OCI-LY1 (cell line): ENCODE data around the gene HS3ST3B1.

ENCODE experiments used
- H2AFZ ChIP-seq: fragments of 200-600 bp; sonication (generic), shearing (Covaris generic); 2 replicates; pipeline ENCODE4 v1.6.0; 2014; ENCODE audit warnings: antibody characterized with exemption, mild to moderate bottlenecking, low read length
- H3F3A ChIP-seq: fragments of 200-600 bp; sonication (generic), shearing (Covaris generic); 2 replicates; pipeline ENCODE4 v1.6.0; 2014; ENCODE audit warnings: mild to moderate bottlenecking, antibody characterized with exemption, low read length, moderate library complexity; ENCODE audit not compliant: insufficient read depth
- H3K27ac ChIP-seq: fragments of 200-600 bp; sonication (generic); 2 replicates; pipeline ENCODE4 v1.5.1; 2014; ENCODE audit warnings: low read length, mixed run types, mild to moderate bottlenecking, low read depth; ENCODE audit not compliant: poor library complexity, severe bottlenecking
- H3K27me3 ChIP-seq: fragments of 200-600 bp; sonication (generic); 2 replicates; pipeline ENCODE4 v1.6.0; 2014; ENCODE audit warnings: antibody characterized with exemption, mild to moderate bottlenecking, low read length, moderate library complexity; ENCODE audit not compliant: insufficient read depth
- H3K36me3 ChIP-seq: fragments of 200-600 bp; sonication (generic); 2 replicates; pipeline ENCODE4 v1.6.1; 2014; ENCODE audit warnings: mild to moderate bottlenecking, antibody characterized with exemption, low read length, moderate library complexity, mixed read lengths; ENCODE audit not compliant: insufficient read depth
- H3K4me1 ChIP-seq: fragments of 200-600 bp; sonication (generic); 2 replicates; pipeline ENCODE4 v1.5.1; 2014; ENCODE audit warnings: mild to moderate bottlenecking, low read length, moderate library complexity; ENCODE audit not compliant: insufficient read depth, severe bottlenecking
- H3K4me2 ChIP-seq: fragments of 200-600 bp; sonication (generic), shearing (Covaris generic); 2 replicates; pipeline ENCODE4 v1.6.1; 2014; ENCODE audit warnings: low read length
- H3K4me3 ChIP-seq: fragments of 200-600 bp; sonication (generic); 2 replicates; pipeline ENCODE4 v1.5.1; 2014; ENCODE audit warnings: low read length, low read depth, mild to moderate bottlenecking, mixed read lengths; ENCODE audit not compliant: poor library complexity, severe bottlenecking
- H3K79me2 ChIP-seq: fragments of 200-600 bp; shearing (Covaris generic); 2 replicates; pipeline ENCODE4 v1.6.1; 2016; ENCODE audit warnings: mixed run types, low read length, mixed read lengths; ENCODE audit not compliant: insufficient read depth
- H3K9ac ChIP-seq: fragments of 200-600 bp; sonication (generic), shearing (Covaris generic); 2 replicates; pipeline ENCODE4 v1.6.1; 2014; ENCODE audit warnings: mild to moderate bottlenecking, low read length, mixed read lengths
- H3K9me2 ChIP-seq: fragments of 200-600 bp; sonication (generic), shearing (Covaris generic); 2 replicates; pipeline ENCODE4 v1.6.1; 2014; ENCODE audit warnings: low read depth, mild to moderate bottlenecking, low read length, mixed read lengths
- H3K9me3 ChIP-seq: fragments of 200-600 bp; shearing (Covaris generic); 2 replicates; pipeline ENCODE4 v1.6.1; 2014; ENCODE audit warnings: low read length, mixed read lengths
- H4K20me1 ChIP-seq: fragments of 200-600 bp; sonication (generic), shearing (Covaris generic); 2 replicates; pipeline ENCODE4 v1.6.0; 2016; ENCODE audit warnings: mild to moderate bottlenecking, low read length; ENCODE audit not compliant: insufficient read depth
- EZH2 ChIP-seq: fragments of 200-600 bp; sonication (generic), shearing (Covaris generic); IDR thresholded peaks from 2 replicates; pipeline ENCODE4 v1.8.0; 2017; ENCODE audit warnings: borderline replicate concordance, mixed run types, mild to moderate bottlenecking, antibody characterized with exemption, low read length, moderate library complexity, mixed read lengths
- TF ChIP-seq, protein P1 (sequence below): fragments of 200-600 bp; sonication (generic), shearing (Covaris generic); IDR thresholded peaks from 2 replicates; pipeline ENCODE4 v1.5.1; 2017; ENCODE audit warnings: mild to moderate bottlenecking, antibody characterized with exemption, low read length, moderate library complexity, mixed read lengths

Gene HS3ST3B1

DNA sequence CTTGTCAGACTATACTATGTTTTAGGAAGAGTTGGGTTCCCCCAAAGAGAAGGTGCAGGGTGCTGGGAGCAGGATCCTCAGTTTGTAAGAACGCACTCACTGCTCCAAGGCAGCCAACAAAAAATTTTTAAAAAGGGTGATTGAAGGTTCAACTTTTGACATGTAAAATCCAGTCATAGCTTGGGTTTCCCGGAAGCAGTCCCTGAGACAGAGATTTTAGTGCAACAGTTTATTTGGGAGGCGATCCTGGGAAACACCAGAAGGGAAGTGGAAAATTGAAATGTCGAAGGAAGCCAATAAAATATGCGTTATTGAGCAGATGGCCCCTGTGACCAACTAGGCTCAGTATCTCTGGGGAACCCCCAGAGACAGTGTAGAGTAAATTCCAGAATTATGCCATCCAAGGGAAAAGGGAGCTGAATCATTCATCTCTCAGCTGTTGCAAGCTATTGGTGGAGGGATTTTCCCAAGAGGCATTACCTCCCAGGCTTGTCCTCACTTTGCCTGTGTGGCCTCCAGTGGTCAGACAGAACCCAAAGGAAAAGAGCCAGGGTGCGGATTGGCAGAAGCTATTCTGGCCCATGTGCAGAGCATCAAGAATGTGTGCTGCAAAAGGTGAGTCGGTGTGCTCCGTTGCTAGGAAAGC is 72.9 kb downstream of the HS3ST3B1 start:
- H3K4me1 ChIP-seq = no peaks in the 10 kb centered on the region
- no peak overlapping the region for H3K4me3 ChIP-seq
- H3K27ac ChIP-seq = no peak overlapping the region
- H2AFZ ChIP-seq = no peak overlapping the region
- no peak overlapping the region for H3K9ac ChIP-seq
- no peaks in the 10 kb centered on the region for H4K20me1 ChIP-seq
- no peaks in the 10 kb centered on the region for H3K9me2 ChIP-seq
- H3K9me3 ChIP-seq = no peaks in the 10 kb centered on the region
- no peaks in the 10 kb centered on the region for H3F3A ChIP-seq
- H3K36me3 ChIP-seq = no peaks in the 10 kb centered on the region
- no peaks in the 10 kb centered on the region for H3K27me3 ChIP-seq
- H3K79me2 ChIP-seq = no peaks in the 10 kb centered on the region
- no peak for TF ChIP-seq EZH2
- TF ChIP-seq, protein P1, sequence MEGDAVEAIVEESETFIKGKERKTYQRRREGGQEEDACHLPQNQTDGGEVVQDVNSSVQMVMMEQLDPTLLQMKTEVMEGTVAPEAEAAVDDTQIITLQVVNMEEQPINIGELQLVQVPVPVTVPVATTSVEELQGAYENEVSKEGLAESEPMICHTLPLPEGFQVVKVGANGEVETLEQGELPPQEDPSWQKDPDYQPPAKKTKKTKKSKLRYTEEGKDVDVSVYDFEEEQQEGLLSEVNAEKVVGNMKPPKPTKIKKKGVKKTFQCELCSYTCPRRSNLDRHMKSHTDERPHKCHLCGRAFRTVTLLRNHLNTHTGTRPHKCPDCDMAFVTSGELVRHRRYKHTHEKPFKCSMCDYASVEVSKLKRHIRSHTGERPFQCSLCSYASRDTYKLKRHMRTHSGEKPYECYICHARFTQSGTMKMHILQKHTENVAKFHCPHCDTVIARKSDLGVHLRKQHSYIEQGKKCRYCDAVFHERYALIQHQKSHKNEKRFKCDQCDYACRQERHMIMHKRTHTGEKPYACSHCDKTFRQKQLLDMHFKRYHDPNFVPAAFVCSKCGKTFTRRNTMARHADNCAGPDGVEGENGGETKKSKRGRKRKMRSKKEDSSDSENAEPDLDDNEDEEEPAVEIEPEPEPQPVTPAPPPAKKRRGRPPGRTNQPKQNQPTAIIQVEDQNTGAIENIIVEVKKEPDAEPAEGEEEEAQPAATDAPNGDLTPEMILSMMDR = no peak
- H3K4me2 ChIP-seq = no peak overlapping the region

DNA sequence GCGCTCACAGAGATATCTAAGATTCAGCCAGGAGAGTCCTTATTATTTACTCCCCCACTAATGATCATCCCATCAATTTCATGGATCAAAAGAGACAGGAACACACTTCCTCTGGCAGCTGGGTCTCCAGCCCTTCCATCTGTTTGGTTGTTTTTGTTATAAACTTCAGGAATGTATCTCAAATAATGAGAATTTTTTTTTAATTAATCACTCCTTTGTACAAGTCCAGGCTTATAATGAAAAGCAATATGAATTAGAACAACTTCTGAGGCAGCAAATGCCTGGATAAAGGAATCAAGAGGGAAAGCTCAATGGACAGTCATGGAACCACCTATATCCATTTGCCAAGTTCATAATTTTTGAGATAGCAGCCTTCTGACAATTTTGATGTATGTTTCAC is 73.4 kb downstream of the HS3ST3B1 start:
- H3K27ac ChIP-seq = no peak overlapping the region
- H3K27me3 ChIP-seq = no peaks in the 10 kb centered on the region
- H3K79me2 ChIP-seq = no peaks in the 10 kb centered on the region
- no peak overlapping the region for H3K9ac ChIP-seq
- no peaks in the 10 kb centered on the region for H3K9me2 ChIP-seq
- H3K9me3 ChIP-seq = no peaks in the 10 kb centered on the region
- H2AFZ ChIP-seq = no peak overlapping the region
- no peaks in the 10 kb centered on the region for H4K20me1 ChIP-seq
- no peaks in the 10 kb centered on the region for H3K36me3 ChIP-seq
- no peak overlapping the region for H3K4me2 ChIP-seq
- H3K4me3 ChIP-seq = no peak overlapping the region
- H3K4me1 ChIP-seq = no peaks in the 10 kb centered on the region
- no peak for TF ChIP-seq EZH2
- TF ChIP-seq, protein P1 = no peak
- no peaks in the 10 kb centered on the region for H3F3A ChIP-seq

DNA sequence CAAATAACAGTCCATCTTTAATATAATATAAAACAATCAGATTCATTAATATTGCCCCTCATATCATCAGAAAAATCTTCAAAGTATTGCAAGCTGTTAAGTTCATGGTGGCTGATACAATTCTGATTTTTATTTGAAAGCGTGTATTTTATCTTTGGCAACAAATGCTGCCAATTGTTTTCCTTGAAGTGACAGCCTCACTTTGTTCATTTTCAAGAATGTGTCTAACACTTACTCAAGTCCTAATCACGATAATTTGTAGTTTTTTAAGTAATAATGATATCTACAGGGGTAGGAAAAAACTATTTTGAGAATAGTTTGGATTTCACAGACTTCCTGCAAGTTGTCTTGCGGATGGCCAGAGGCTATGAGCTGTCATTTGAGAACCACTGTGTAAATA is 75.8 kb downstream of the HS3ST3B1 start:
- H3K9me2 ChIP-seq = no peaks in the 10 kb centered on the region
- no peaks in the 10 kb centered on the region for H4K20me1 ChIP-seq
- H3F3A ChIP-seq = no peaks in the 10 kb centered on the region
- H3K27me3 ChIP-seq = no peaks in the 10 kb centered on the region
- H2AFZ ChIP-seq = no peak overlapping the region
- no peak overlapping the region for H3K4me2 ChIP-seq
- no peaks in the 10 kb centered on the region for H3K9me3 ChIP-seq
- H3K4me1 ChIP-seq = no peaks in the 10 kb centered on the region
- H3K4me3 ChIP-seq = no peak overlapping the region
- H3K79me2 ChIP-seq = no peaks in the 10 kb centered on the region
- H3K9ac ChIP-seq = no peak overlapping the region
- H3K36me3 ChIP-seq = no peaks in the 10 kb centered on the region
- TF ChIP-seq, protein P1 = no peak
- TF ChIP-seq EZH2 = no peak
- no peak overlapping the region for H3K27ac ChIP-seq
